Thoracic aorta (tissue), 2 donors: Measurements from ENCODE around the gene BRD4. TPM values are rescaled to one million over a fixed set of nuclear protein-coding genes. Genes with fewer than 3 reads are reported as not detected.

Experiments
- ATAC-seq: fragments of 150-250 bp; one replicate; pipeline ENCODE4 v1.8.0; 2017; ENCODE audit warnings: low read depth; ENCODE audit not compliant: insufficient number of reproducible peaks, low FRiP score
- DNase-seq: peaks from one replicate; pipeline ENCODE4 v3.0.0-alpha.2; 2020; ENCODE audit warnings: low spot score
- H3K27ac ChIP-seq, 2 donors: fragments of 200-600 bp; sonication (generic); 1 replicate in 1 of 2; 2 replicates in 1 of 2; pipeline ENCODE4 v1.5.1; 2016; ENCODE audit warnings: mild to moderate bottlenecking in 2 of 2, moderate library complexity in 2 of 2
- H3K27me3 ChIP-seq: fragments of 200-600 bp; sonication (generic); replicated peaks from 2 replicates; pipeline ENCODE4 v1.6.0; 2016; ENCODE audit warnings: mild to moderate bottlenecking; ENCODE audit not compliant: insufficient read depth
- H3K36me3 ChIP-seq: fragments of 200-600 bp; sonication (generic); one replicate; pipeline ENCODE4 v1.5.1; 2016
- H3K4me1 ChIP-seq, 2 donors: fragments of 200-600 bp; sonication (generic); 1 replicate in 1 of 2; 2 replicates in 1 of 2; pipeline versions ENCODE4 v1.5.1 to v1.6.0; 2016; ENCODE audit warnings: low read depth in 2 of 2, mild to moderate bottlenecking in 1 of 2; ENCODE audit not compliant: control insufficient read depth in 1 of 2
- H3K4me3 ChIP-seq: fragments of 200-600 bp; sonication (generic); 2 replicates; pipeline ENCODE4 v1.5.1; 2016; ENCODE audit warnings: mild to moderate bottlenecking
- H3K9me3 ChIP-seq: fragments of 200-600 bp; sonication (generic); 2 replicates; pipeline ENCODE4 v1.5.1; 2016
- total RNA-seq, 2 donors: library from RNA; depleted of rRNA; stranded (reverse); fragments of >200 nt; gene quantifications; one replicate each; pipeline versions ENCODE4 v1.1.0 to v1.2.3, GENCODE V29; 2016
- TF ChIP-seq, protein P1 (sequence below): fragments of 200-600 bp; sonication (generic); IDR thresholded peaks from one replicate; pipeline ENCODE4 v1.5.1; 2019; ENCODE audit warnings: antibody characterized with exemption

BRD4 gene
- total RNA-seq, 2 donors from 2014 or later = 49.0 to 70.9 TPM

DNA sequence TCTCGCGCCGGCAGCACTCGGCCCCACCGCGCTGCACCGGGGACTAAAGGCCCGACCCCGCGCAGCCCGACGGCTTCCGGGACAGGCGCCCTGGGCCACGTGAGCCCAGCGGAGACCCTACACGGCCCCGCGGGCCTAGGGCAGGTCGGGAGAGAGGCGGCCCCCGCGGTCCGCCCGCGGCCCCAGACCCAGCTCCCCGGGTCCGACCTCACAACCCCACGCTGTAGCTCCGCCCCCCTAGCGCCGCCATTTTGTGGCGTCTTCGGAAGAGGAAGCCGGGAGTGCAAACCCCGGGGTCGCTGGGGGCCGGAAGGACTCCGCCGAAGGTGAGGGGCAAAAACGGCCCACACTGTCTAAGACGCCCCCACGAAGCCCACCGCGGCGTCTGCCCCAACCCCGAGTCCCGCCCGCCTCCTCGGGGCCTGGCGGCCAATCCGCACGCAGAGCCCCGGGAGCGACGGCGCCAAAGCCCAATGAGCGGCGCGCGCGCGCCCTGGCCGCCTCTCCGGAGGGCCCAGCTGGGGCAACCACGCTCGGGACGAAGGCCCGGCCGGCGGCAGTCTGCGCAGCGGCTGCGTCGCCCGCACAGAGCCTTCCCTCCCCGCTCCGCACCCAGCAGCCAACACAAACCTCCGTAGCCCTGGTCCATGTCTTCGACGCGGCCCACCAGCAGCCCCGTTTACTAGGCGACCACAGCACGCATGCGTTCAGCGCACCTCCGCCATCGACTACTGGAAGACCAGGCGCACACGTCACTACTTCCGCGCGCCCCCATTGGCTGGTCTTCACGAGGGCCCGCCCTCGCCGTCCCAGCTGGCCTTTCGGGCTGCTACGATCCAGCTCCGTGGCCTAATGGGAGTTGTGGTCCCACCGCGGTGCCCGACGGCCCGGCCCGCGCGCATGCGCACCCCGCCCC, 47.0 kb upstream of the BRD4 start, which contains the start of gene AKAP8:
AKAP8 (minus strand) TSS at position 705 of the 916 bp plus-strand sequence; CDS start at position 649, 56 bp downstream.
- ATAC-seq (peak; percentile 95), DNase-seq (peak; percentile 90)
- TF ChIP-seq, protein P1, sequence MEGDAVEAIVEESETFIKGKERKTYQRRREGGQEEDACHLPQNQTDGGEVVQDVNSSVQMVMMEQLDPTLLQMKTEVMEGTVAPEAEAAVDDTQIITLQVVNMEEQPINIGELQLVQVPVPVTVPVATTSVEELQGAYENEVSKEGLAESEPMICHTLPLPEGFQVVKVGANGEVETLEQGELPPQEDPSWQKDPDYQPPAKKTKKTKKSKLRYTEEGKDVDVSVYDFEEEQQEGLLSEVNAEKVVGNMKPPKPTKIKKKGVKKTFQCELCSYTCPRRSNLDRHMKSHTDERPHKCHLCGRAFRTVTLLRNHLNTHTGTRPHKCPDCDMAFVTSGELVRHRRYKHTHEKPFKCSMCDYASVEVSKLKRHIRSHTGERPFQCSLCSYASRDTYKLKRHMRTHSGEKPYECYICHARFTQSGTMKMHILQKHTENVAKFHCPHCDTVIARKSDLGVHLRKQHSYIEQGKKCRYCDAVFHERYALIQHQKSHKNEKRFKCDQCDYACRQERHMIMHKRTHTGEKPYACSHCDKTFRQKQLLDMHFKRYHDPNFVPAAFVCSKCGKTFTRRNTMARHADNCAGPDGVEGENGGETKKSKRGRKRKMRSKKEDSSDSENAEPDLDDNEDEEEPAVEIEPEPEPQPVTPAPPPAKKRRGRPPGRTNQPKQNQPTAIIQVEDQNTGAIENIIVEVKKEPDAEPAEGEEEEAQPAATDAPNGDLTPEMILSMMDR = no peak
- Histone ChIP-seq H3K27me3 (no peaks in the 10 kb centered on the region), H3K27ac (peak within 1 kb of the TSS; percentile 92 to 98), H3K4me3 (peak within 1 kb of the TSS; percentile 86), H3K36me3 (no peaks in the 10 kb centered on the region), H3K4me1 (peaks cover 28 to 48% of the 10 kb centered on the region in 2 donors), H3K9me3 (no peaks in the 10 kb centered on the region)

- TF ChIP-seq, protein P1 = no peak
- peak overlapping the region; percentile 86 for H3K4me3 ChIP-seq
- no peaks in the 10 kb centered on the region for H3K27me3 ChIP-seq
- no peak for ATAC-seq
- no peak for DNase-seq
- peak overlapping the region; percentile 92 to 98 for H3K27ac ChIP-seq
- H3K9me3 ChIP-seq = no peaks in the 10 kb centered on the region
- peaks cover 33 to 55% of the 10 kb centered on the region in 2 donors for H3K4me1 ChIP-seq
- peaks cover 3% of the 10 kb centered on the region for H3K36me3 ChIP-seq
Measured at GRCh38 chr19:15378534-15379082, 46.3 kb upstream of the BRD4 start.

DNA sequence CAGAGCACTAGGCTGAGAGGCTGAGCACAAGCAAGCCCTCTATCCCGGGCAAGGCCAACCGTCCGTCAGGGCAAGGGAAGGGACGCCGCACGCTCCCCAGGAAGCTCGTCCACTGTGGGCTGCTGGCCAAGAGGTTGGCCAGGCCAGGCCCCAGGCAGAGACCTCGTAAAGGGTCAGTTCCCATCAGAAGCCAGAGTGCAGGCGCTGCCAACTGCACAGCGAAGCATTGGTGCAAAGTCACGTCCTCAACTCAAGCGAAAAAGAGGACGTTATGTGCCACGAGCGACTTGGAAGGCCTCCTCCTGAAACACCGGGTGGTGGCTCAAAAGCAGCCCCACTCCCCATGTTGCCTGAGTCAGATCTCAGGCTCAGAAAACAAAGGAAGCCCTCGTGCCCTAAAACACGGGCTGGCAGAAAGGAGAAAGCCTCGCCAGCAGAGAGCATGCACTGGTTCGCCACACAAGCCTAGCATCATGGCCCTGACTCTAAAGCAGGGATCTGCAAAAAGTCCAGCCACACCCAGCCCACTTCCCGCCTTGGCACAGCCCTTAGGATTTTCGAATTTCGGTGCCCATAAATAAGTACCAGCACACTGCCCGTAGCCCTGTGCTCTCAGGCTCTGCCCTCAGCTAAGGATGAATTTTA, 42.6 kb upstream of the BRD4 start:
- no peak for DNase-seq

DNA sequence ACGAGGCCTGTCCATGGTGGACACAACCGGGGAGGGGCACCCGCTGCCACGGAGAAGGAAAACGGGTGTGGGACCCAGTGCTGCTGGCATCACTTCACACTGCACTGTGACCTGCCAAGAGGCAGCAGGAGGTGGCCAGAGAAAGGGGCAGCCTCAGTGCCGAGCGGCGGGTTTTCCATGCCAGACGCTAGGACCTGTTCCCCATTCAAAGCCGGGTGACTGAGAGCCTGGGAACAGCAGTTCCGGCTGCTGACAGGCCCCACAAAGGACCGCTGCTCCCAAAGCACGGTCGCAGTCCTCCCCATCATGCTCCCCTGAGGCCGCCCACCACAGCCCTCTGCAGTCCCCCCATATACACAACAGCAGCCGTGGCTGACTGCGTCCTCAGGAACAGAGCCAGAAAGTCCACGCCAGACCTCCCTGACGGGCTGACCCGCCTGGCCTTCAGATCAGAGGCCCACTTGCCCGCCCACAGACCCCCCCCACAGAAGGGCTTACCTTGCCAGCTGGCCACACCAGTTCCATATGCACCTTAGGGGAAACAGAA, 41.8 kb upstream of the BRD4 start:
- peak overlapping the region; percentile 48 to 69 for H3K27ac ChIP-seq
- DNase-seq (no peak), ATAC-seq (no peak)
- H3K9me3 ChIP-seq = no peaks in the 10 kb centered on the region
- peaks cover 45% of the 10 kb centered on the region for H3K36me3 ChIP-seq
- peak overlapping the region; percentile 34 for H3K4me3 ChIP-seq
- TF ChIP-seq, protein P1 = no peak
- peaks cover 26 to 51% of the 10 kb centered on the region in 2 donors for H3K4me1 ChIP-seq
- H3K27me3 ChIP-seq = no peaks in the 10 kb centered on the region

More for the DNA sequence above, 42.6 kb upstream of the BRD4 start:
- TF ChIP-seq, protein P1 = no peak
- peaks cover 37% of the 10 kb centered on the region for H3K36me3 ChIP-seq
- H3K27ac ChIP-seq = peak overlapping the region; percentile 48 to 69
- H3K27me3 ChIP-seq = no peaks in the 10 kb centered on the region
- peaks cover 26 to 51% of the 10 kb centered on the region in 2 donors for H3K4me1 ChIP-seq
- no peaks in the 10 kb centered on the region for H3K9me3 ChIP-seq
- no peak for ATAC-seq
- H3K4me3 ChIP-seq = peak overlapping the region; percentile 34
